ENCODE data around the gene BTBD16. TPM values are rescaled to one million over a fixed set of nuclear protein-coding genes. Genes with fewer than 3 reads are reported as not detected.

Gene BTBD16
- total and polyA plus RNA-seq, 4 donors: 0.42 to 2.8 (median 1.8) TPM

GRCh38 chr10:122251459-122252255 lies 19.4 kb upstream of the BTBD16 start (continued):
- TF ChIP-seq CTCF (IDR thresholded peaks at IDR 0.05; ENCODE audit: low read depth, low read length, missing input control): no peak
- TF ChIP-seq TAF1 (conservative IDR thresholded peaks at IDR 0.05): no peak
- no peak for TF ChIP-seq EGR1 (IDR thresholded peaks at IDR 0.05; ENCODE audit: low read depth in 2 of 2)
- no peak for TF ChIP-seq YY1 (IDR thresholded peaks at IDR 0.05)
- no peak for TF ChIP-seq SP1 (IDR thresholded peaks at IDR 0.05)

GRCh38 chr10:122252805-122253204 lies 18.3 kb upstream of the BTBD16 start:
- H3K27me3 ChIP-seq (ENCODE audit: control insufficient read depth in 4 of 4, insufficient read depth in 4 of 4, low read length in 3 of 4): no peaks in the 10 kb centered on the region
- WGBS: 75% methylated on average over 3 of the region's 3 CpGs
- TF ChIP-seq FOXA2 (IDR thresholded peaks at IDR 0.05) (no peak), RAD21 (IDR thresholded peaks at IDR 0.05) (no peak), ZBTB33 (IDR thresholded peaks at IDR 0.05) (no peak), ATF3 (IDR thresholded peaks at IDR 0.05) (no peak), TAF1 (conservative IDR thresholded peaks at IDR 0.05) (no peak), CTCF (IDR thresholded peaks at IDR 0.05; ENCODE audit: low read depth, low read length, missing input control) (no peak), FOXA1 (IDR thresholded peaks at IDR 0.05) (no peak), EGR1 (IDR thresholded peaks at IDR 0.05; ENCODE audit: low read depth in 2 of 2) (no peak)

GRCh38 chr10:122253605-122254004 lies 17.5 kb upstream of the BTBD16 start:
- Histone ChIP-seq H3K4me1 (ENCODE audit: control insufficient read depth in 4 of 4, insufficient read depth in 4 of 4, low read length in 3 of 4) (no peaks in the 10 kb centered on the region), H3K4me3 (ENCODE audit: low read depth in 1 of 3, low read length in 3 of 3) (no peak overlapping the region), H3K27me3 (ENCODE audit: control insufficient read depth in 4 of 4, insufficient read depth in 4 of 4, low read length in 3 of 4) (no peaks in the 10 kb centered on the region), H3K27ac (ENCODE audit: low read depth in 1 of 2, low read length in 2 of 2) (no peak overlapping the region), H3K9me3 (ENCODE audit: control insufficient read depth in 4 of 4, low read length in 3 of 4) (no peaks in the 10 kb centered on the region), H3K36me3 (ENCODE audit: control insufficient read depth in 4 of 4, insufficient read depth in 3 of 4, low read depth in 1 of 4, low read length in 3 of 4) (peaks cover 2 to 10% (median 2%) of the 10 kb centered on the region in 4 donors), H3K9ac (ENCODE audit: low read depth in 1 of 2, low read length in 2 of 2) (no peak overlapping the region)
- WGBS: 95% methylated on average over 2 of the region's 2 CpGs
- DNase-seq (ENCODE audit: low spot score): no peak
- no peak for TF ChIP-seq CTCF (IDR thresholded peaks at IDR 0.05; ENCODE audit: low read depth, low read length, missing input control)
- TF ChIP-seq JUND (IDR thresholded peaks at IDR 0.05): no peak
- TF ChIP-seq ZBTB33 (IDR thresholded peaks at IDR 0.05): no peak
- no peak for TF ChIP-seq RXRA (IDR thresholded peaks at IDR 0.05)
- no peak for TF ChIP-seq SP1 (IDR thresholded peaks at IDR 0.05)
- no peak for TF ChIP-seq TAF1 (conservative IDR thresholded peaks at IDR 0.05)
- no peak for TF ChIP-seq FOXA1 (IDR thresholded peaks at IDR 0.05)
- no peak for TF ChIP-seq YY1 (IDR thresholded peaks at IDR 0.05)

More at GRCh38 chr10:122252805-122253204, 18.3 kb upstream of the BTBD16 start:
- Histone ChIP-seq H3K9me3 (ENCODE audit: control insufficient read depth in 4 of 4, low read length in 3 of 4) (no peaks in the 10 kb centered on the region), H3K4me1 (ENCODE audit: control insufficient read depth in 4 of 4, insufficient read depth in 4 of 4, low read length in 3 of 4) (no peaks in the 10 kb centered on the region), H3K9ac (ENCODE audit: low read depth in 1 of 2, low read length in 2 of 2) (no peak overlapping the region), H3K4me3 (ENCODE audit: low read depth in 1 of 3, low read length in 3 of 3) (no peak overlapping the region), H3K27ac (ENCODE audit: low read depth in 1 of 2, low read length in 2 of 2) (no peak overlapping the region), H3K36me3 (ENCODE audit: control insufficient read depth in 4 of 4, insufficient read depth in 3 of 4, low read depth in 1 of 4, low read length in 3 of 4) (peaks cover 2 to 10% (median 2%) of the 10 kb centered on the region in 4 donors)
- no peak for DNase-seq (ENCODE audit: low spot score)
